Smooth muscle cell of the umbilical artery (primary cell): ENCODE data around the gene MMAB. TPM values are rescaled to one million over a fixed set of nuclear protein-coding genes. Genes with fewer than 3 reads are reported as not detected.

Source experiments
- total RNA-seq: library from RNA; depleted of rRNA; stranded (reverse); fragments of >200 nt; gene quantifications from 2 replicates; pipeline ENCODE4 v1.2.3, GENCODE V29; 2014

Gene MMAB
- total RNA-seq: 21.0 and 33.3 TPM in 2 replicates

GRCh38 chr12:109573029-109573913 is at the start of gene MMAB, which contains the start of gene MVK:
MMAB (minus strand) TSS chr12:109573504; CDS start chr12:109573480, 24 bp downstream.
MVK (plus strand) TSS chr12:109573794; CDS start chr12:109574823, 1,029 bp downstream.

Other genes starting within 250 kb of the MMAB start
- gene MYO1H, start 225.6 kb downstream of the MMAB start, total RNA-seq: not detected in 2 replicates
- 72.5 and 82.8 TPM in 2 replicates for gene KCTD10, start 96.2 kb downstream of the MMAB start, total RNA-seq
- 53.4 and 83.6 TPM in 2 replicates for gene UBE3B, start 95.9 kb downstream of the MMAB start, total RNA-seq
- 17.5 and 27.1 TPM in 2 replicates for gene MVK, start 290 bp upstream of the MMAB start, total RNA-seq
- gene FAM222A, start 140.3 kb upstream of the MMAB start, total RNA-seq: 0.30 and 0.42 TPM in 2 replicates